ENCODE data around the gene TTI1. TPM values are rescaled to one million over a fixed set of nuclear protein-coding genes. Genes with fewer than 3 reads are reported as not detected.
A peak's percentile ranks its signal among the peaks of the same experiment; 100 is the strongest.

TTI1 gene
- total and polyA plus RNA-seq, 9 donors: 13.5 to 20.4 (median 15.1) TPM

DNA sequence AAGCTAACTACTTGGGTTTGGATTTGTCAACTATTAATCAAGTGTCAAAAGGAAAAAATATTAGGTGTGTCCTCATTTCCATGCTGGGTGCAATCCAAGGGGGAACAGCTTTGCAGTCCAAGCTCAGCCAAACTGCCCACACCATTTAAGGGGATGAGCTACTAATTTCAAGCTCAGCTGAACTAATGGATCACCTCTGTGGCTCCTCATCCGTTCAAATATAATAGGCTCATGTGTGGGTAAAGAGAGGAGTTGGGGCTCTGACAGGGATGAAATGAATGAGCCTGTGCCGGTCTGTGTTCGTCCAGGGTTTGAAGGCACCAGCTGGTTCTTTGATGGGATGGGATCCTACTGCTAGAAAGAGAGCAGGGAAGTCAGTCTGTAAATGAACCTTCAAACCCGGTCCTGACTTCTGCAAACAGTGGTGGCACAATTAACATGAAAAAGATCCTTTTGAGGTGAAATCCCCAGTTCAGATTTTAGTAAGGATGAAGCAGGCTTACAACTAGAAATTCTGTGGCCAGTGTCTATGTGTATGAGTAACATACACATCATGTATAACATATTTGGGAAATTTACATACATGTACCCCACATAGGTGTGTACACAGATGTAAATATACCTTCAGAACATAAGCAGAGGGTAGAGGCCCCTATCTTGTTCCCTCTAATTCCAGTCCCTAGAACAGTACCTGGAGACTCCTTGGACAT is 41.9 kb downstream of the TTI1 start:
- peaks cover 61% of the 10 kb centered on the region for H3K4me1 ChIP-seq (ENCODE audit: control insufficient read depth, insufficient read depth, low read length)
- H3K27ac ChIP-seq (ENCODE audit: low read length): peak overlapping the region; percentile 45
- no peak overlapping the region for H3K4me3 ChIP-seq (ENCODE audit: low read length)
- H3K9me3 ChIP-seq (replicated peaks; ENCODE audit: control insufficient read depth, low read depth, low read length): no peaks in the 10 kb centered on the region
- H3K27me3 ChIP-seq (ENCODE audit: control insufficient read depth, insufficient read depth, low read length): no peaks in the 10 kb centered on the region
- WGBS (ENCODE audit: insufficient coverage): 84% methylated on average over 3 of the region's 4 CpGs
- no peak for DNase-seq
- peaks cover 26% of the 10 kb centered on the region for H3K36me3 ChIP-seq (ENCODE audit: control insufficient read depth, insufficient read depth, low read length)

DNA sequence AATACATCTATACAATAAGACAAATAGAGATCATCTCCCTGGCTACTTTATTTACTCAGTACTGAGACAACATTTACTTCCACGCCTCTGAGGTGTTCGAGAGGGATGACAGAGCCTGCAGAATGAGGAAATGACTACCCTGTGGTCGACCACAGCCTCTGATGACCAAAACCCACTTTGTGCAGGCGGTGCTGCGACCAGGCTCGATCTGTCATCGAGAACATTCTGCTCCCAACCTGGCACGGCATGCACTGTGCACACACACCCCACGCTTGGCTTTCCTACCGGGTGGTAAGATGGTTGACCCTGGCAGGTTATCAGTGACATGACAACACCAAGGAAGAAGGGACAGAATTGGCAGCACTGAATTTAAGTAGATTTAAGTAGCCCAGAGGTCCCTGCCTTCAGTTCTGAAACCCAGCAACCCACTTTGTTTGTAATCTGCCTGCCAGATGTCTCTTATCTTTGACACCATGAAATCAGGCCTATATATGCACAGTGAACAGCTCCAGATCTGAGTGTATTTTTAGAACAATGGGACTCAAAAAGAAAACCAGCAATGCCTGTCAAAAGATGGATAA is 42.6 kb downstream of the TTI1 start:
- WGBS (ENCODE audit: insufficient coverage): 80% methylated on average over 8 of the region's 10 CpGs
- DNase-seq: no peak
- Histone ChIP-seq H3K36me3 (ENCODE audit: control insufficient read depth, insufficient read depth, low read length) (peaks cover 21% of the 10 kb centered on the region), H3K9me3 (replicated peaks; ENCODE audit: control insufficient read depth, low read depth, low read length) (no peaks in the 10 kb centered on the region), H3K4me1 (ENCODE audit: control insufficient read depth, insufficient read depth, low read length) (peaks cover 67% of the 10 kb centered on the region), H3K27ac (ENCODE audit: low read length) (peak overlapping the region; percentile 40), H3K4me3 (ENCODE audit: low read length) (no peak overlapping the region), H3K27me3 (ENCODE audit: control insufficient read depth, insufficient read depth, low read length) (no peaks in the 10 kb centered on the region)

DNA sequence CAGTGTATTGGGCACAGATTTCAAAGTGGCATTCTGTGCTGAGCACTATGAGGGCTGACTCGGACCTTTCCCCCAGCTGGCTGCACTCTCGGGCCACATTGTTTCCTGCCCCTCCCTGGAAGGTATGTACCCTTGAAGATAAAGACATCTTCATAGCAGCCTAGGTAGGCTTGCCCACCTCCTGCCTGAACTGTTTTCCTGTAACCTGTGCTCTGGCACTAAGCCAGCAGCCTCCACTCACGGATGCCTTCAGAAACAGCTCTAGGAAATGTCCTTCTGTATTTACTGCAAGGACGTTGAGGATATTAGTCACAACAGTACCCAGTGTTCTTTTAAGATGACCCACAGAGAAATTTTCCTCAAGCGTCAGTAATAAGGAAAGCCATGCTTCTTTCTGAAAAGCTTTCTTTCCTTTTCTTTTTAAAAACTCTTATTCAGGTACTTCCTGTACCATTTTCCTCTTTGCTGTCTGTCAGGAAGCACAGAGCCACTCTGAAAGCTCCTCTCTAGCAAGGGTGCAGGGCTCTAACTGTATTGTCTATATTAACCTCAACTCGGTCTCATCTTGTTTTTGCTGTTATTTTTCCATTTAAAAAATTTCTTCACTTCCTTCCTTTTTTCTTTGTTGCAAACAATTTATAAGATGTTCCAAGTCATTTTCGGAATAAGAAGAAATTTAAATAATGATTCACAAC is 43.5 kb downstream of the TTI1 start:
- no peak for DNase-seq
- H3K4me1 ChIP-seq (ENCODE audit: control insufficient read depth, insufficient read depth, low read length): peaks cover 71% of the 10 kb centered on the region
- H3K4me3 ChIP-seq (ENCODE audit: low read length): no peak overlapping the region
- no peaks in the 10 kb centered on the region for H3K27me3 ChIP-seq (ENCODE audit: control insufficient read depth, insufficient read depth, low read length)
- peaks cover 12% of the 10 kb centered on the region for H3K36me3 ChIP-seq (ENCODE audit: control insufficient read depth, insufficient read depth, low read length)
- peak overlapping the region; percentile 58 for H3K27ac ChIP-seq (ENCODE audit: low read length)
- H3K9me3 ChIP-seq (replicated peaks; ENCODE audit: control insufficient read depth, low read depth, low read length): no peaks in the 10 kb centered on the region
- WGBS (ENCODE audit: insufficient coverage): 60% methylated on average over 3 of the region's 7 CpGs

DNA sequence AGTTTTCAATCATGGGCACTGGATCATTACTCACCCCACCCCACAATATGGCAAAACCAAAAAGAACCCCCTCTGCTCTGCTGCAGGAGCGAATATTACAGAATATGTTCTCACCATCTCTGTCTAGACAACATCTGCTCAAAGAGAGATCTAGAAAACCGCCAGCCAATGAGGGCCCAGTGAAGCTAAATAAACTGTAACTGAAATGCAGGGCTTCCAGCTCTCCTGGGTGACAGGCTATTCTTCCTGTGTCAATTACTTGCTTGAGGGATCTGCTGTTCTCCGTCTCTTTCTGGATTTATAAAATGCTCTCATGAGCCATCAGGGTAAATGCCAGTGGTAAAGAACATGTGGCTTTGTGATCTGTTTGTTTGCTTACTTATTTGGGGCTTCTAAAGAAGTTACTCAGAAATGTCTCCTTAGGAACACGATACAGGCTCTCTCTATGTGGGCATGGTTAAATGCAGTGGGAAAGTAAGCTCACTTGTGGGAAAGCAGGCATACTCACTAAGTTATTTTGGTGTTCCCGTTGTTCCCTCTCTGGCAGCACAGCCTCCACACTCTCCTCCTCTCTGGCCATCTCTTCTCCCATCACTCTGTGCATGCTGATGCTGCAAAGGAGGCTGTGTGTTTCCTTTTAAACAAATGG is 44.8 kb downstream of the TTI1 start:
- H3K36me3 ChIP-seq (ENCODE audit: control insufficient read depth, insufficient read depth, low read length): peaks cover 3% of the 10 kb centered on the region
- WGBS (ENCODE audit: insufficient coverage): 71% methylated on average over 1 of the region's 5 CpGs
- H3K9me3 ChIP-seq (replicated peaks; ENCODE audit: control insufficient read depth, low read depth, low read length): no peaks in the 10 kb centered on the region
- DNase-seq: no peak
- peaks cover 78% of the 10 kb centered on the region for H3K4me1 ChIP-seq (ENCODE audit: control insufficient read depth, insufficient read depth, low read length)
- no peak overlapping the region for H3K4me3 ChIP-seq (ENCODE audit: low read length)
- peak overlapping the region; percentile 90 for H3K27ac ChIP-seq (ENCODE audit: low read length)
- no peaks in the 10 kb centered on the region for H3K27me3 ChIP-seq (ENCODE audit: control insufficient read depth, insufficient read depth, low read length)

DNA sequence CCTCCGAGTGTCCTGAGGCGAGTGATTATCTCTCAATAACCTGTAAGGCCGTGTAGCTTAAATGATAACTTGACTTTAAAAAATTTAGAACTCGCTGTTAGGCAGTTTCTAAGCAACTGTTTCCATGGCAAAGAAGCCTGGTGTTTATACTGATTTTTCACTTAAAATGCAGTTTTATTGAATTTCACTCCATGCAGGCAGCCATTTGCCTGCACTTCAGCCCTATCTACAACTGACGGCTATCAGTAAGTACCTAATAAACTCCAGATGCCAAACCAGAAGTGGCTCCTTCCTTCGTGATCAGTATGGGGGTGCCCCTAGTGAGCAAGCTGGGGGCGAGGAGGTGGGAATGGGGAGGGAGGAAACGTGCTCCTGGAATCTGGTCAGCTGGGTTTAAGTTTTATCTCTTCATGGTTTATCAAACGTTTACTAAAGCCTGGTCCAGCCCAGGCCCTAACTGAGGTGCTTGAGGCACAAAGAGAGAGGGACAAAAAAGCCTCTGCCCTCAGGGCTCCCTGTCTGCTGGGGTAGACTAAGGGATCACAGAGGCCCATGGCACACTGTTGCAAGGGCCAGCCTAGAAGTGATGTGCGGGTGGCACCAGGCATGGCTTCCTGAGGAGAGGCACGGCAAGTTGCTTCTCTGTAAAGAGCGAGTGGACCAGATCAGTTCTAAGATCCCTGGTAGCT is 45.5 kb downstream of the TTI1 start:
- peak; percentile 44 for DNase-seq
- peaks cover 77% of the 10 kb centered on the region for H3K4me1 ChIP-seq (ENCODE audit: control insufficient read depth, insufficient read depth, low read length)
- H3K36me3 ChIP-seq (ENCODE audit: control insufficient read depth, insufficient read depth, low read length): peaks cover 5% of the 10 kb centered on the region
- no peaks in the 10 kb centered on the region for H3K9me3 ChIP-seq (replicated peaks; ENCODE audit: control insufficient read depth, low read depth, low read length)
- H3K27ac ChIP-seq (ENCODE audit: low read length): peak overlapping the region; percentile 90
- no peaks in the 10 kb centered on the region for H3K27me3 ChIP-seq (ENCODE audit: control insufficient read depth, insufficient read depth, low read length)
- no peak overlapping the region for H3K4me3 ChIP-seq (ENCODE audit: low read length)
- 70% methylated on average over 10 of the region's 12 CpGs for WGBS (ENCODE audit: insufficient coverage)

DNA sequence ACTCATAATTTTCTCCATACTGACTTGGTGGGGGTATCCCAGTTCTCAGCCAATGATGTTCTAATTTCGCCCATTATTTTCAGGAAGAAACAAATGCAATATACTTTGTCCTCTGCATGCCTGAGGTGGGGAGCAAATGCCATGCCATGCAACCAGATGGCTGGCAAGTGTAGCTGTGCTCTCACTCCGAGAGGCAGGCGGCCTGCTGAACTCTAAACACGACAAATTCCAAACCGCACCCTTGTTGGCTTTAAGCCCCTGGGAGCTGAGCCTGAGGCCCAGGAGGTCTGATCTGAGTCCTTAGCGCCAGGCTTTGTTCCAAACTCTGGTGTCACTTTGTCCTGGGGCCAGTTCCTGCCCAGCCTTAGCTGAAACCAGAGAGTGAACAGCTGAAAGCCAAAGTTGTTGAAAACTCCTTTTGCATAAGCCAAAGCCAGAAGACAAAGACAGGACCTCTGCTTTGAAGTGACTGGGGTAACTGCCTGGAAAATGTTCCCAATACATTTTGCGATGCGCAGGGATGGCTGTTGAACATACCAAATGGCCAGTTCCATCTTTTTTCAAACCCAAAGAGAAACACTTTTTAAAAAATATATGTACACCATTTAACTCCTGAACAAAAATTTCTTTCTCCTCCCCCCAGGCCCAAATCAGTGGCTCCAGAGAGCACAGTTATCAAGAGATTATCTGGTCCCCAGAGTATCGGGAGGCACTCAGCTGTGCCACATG is 46.2 kb downstream of the TTI1 start:
- WGBS (ENCODE audit: insufficient coverage): 59% methylated on average over 8 of the region's 9 CpGs
- peak overlapping the region; percentile 90 for H3K27ac ChIP-seq (ENCODE audit: low read length)
- H3K4me3 ChIP-seq (ENCODE audit: low read length): no peak overlapping the region
- no peaks in the 10 kb centered on the region for H3K27me3 ChIP-seq (ENCODE audit: control insufficient read depth, insufficient read depth, low read length)
- H3K4me1 ChIP-seq (ENCODE audit: control insufficient read depth, insufficient read depth, low read length): peaks cover 70% of the 10 kb centered on the region
- no peaks in the 10 kb centered on the region for H3K9me3 ChIP-seq (replicated peaks; ENCODE audit: control insufficient read depth, low read depth, low read length)
- peak; percentile 91 for DNase-seq
- H3K36me3 ChIP-seq (ENCODE audit: control insufficient read depth, insufficient read depth, low read length): peaks cover 2% of the 10 kb centered on the region

DNA sequence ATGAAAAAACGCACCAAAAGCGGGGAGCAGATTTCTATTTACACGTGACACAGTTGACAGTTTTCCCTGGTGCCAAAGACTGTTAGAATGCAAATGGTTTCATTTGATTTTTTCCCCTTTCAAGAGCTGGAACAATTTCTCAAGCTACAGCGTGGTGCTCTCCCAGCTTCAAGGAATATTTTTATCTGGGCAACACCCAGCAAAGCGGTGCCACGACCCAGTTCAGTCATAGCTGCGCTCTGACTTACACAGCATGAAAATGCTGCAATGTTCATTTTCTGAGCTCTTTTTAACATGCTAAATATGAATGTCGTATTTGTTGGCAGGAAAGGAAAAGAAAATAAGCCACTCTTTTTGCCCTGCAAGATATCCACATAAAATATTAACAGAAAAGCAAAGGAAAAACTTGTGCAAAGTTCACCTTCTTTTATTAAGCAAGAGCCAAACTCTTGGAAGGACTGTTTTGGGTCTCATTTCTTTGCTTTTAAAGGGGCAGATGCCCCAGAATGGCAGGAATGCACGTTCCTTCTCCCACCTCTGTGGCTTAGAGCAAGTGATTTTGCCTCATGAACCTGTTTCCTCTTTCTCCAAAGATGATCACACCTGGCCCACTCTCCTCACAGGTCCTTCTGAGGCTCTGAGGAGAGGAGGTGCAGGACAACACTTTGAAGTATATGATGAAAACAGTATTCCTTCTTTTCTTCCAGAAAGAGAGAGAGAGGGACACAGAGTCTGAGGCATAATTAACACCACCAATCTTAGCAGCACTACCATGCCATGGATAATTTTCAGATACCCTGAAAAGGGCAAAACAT is 47.0 kb downstream of the TTI1 start:
- no peaks in the 10 kb centered on the region for H3K9me3 ChIP-seq (replicated peaks; ENCODE audit: control insufficient read depth, low read depth, low read length)
- H3K27ac ChIP-seq (ENCODE audit: low read length): peak overlapping the region; percentile 90
- H3K4me3 ChIP-seq (ENCODE audit: low read length): no peak overlapping the region
- peak; percentile 37 for DNase-seq
- H3K4me1 ChIP-seq (ENCODE audit: control insufficient read depth, insufficient read depth, low read length): peaks cover 65% of the 10 kb centered on the region
- no peaks in the 10 kb centered on the region for H3K27me3 ChIP-seq (ENCODE audit: control insufficient read depth, insufficient read depth, low read length)
- H3K36me3 ChIP-seq (ENCODE audit: control insufficient read depth, insufficient read depth, low read length): peaks cover 8% of the 10 kb centered on the region
- 79% methylated on average over 3 of the region's 9 CpGs for WGBS (ENCODE audit: insufficient coverage)

DNA sequence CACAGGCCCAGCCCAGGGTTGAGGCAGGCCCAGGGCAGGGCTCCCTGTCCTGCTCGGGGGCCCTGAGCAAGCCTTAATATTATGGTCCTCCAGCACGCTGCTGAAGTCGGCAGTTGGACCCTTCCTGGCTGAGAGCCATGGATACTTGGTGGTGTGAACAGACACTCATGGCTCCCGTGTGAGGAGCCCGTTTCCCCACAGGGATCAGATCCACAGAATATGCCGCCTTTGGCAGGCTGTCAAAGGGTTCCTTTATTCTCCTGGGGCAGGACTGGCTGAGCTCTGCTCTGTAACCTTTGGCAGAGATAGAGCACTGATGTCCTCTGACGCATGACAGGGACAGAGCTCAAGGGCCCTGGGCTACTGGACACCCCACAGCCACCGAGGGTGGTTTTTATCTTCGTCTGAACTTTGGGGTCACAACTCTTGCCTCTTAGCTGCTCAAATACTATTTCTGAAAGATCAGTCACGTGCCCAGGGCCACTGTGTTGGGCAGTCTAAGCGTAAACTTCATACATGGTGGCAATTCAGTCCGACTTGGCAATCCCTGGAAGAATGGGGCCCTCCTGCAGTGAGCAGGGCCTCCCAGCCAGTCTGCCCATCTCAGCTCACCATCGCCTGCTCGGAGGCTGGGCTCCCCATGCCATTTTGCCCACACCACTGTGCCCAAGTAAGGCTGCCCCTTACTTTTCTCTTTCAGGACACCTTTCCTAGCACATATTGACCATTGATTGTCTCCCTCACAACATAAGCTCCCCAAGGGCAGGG is 49.1 kb downstream of the TTI1 start:
- DNase-seq: peak; percentile 71

More for the DNA sequence above, 49.1 kb downstream of the TTI1 start:
- H3K4me1 ChIP-seq (ENCODE audit: control insufficient read depth, insufficient read depth, low read length): peaks cover 51% of the 10 kb centered on the region
- peaks cover 9% of the 10 kb centered on the region for H3K36me3 ChIP-seq (ENCODE audit: control insufficient read depth, insufficient read depth, low read length)
- no peaks in the 10 kb centered on the region for H3K9me3 ChIP-seq (replicated peaks; ENCODE audit: control insufficient read depth, low read depth, low read length)
- H3K4me3 ChIP-seq (ENCODE audit: low read length): no peak overlapping the region
- no peaks in the 10 kb centered on the region for H3K27me3 ChIP-seq (ENCODE audit: control insufficient read depth, insufficient read depth, low read length)
- H3K27ac ChIP-seq (ENCODE audit: low read length): peak overlapping the region; percentile 78
- WGBS (ENCODE audit: insufficient coverage): 60% methylated on average over 12 of the region's 14 CpGs
